CD4-positive, alpha-beta T cell treated with Interleukin-21 for 1 hour (primary cell): ENCODE data around the gene HADH.
"Not testable (repeated sequence)": the region's sequence is repeated elsewhere in the genome, so short reads cannot be mapped to it uniquely, and the experiment has no call there.

Experiments used
- DNase-seq: peaks from one replicate; pipeline ENCODE4 v3.0.0-alpha.2; 2020

Gene HADH

GRCh38 chr4:108033348-108033747, 43.7 kb downstream of the HADH start:
- DNase-seq, result no peak

- DNase-seq, result no peak
Measured at GRCh38 chr4:108034565-108034964, 44.9 kb downstream of the HADH start.

- no peak for DNase-seq
Measured at GRCh38 chr4:108035691-108036090, 46.0 kb downstream of the HADH start.

GRCh38 chr4:108036213-108036612, 46.5 kb downstream of the HADH start:
- DNase-seq, result peak; percentile 59

- DNase-seq, result no peak
Measured at GRCh38 chr4:108037884-108038283, 48.2 kb downstream of the HADH start.

- DNase-seq, result no peak
Measured at GRCh38 chr4:108042927-108043326, 53.2 kb downstream of the HADH start.

GRCh38 chr4:108043526-108043925, 53.8 kb downstream of the HADH start:
- DNase-seq, result no peak

GRCh38 chr4:108044951-108045686, 55.4 kb downstream of the HADH start:
- no peak for DNase-seq

GRCh38 chr4:108045687-108046024, 56.0 kb downstream of the HADH start:
- no peak for DNase-seq

- no peak for DNase-seq
Measured at GRCh38 chr4:108047199-108047598, 57.5 kb downstream of the HADH start.

- DNase-seq, result no peak
Measured at GRCh38 chr4:108048157-108048556, 58.5 kb downstream of the HADH start.

- no peak for DNase-seq
Measured at GRCh38 chr4:108048997-108049396, 59.3 kb downstream of the HADH start.

- peak; percentile 50 for DNase-seq
Measured at GRCh38 chr4:108049406-108049805, 59.7 kb downstream of the HADH start.

GRCh38 chr4:108050166-108051111, 60.8 kb downstream of the HADH start:
- DNase-seq, result not testable (repeated sequence)

- no peak for DNase-seq
Measured at GRCh38 chr4:108051343-108051742, 61.7 kb downstream of the HADH start.

GRCh38 chr4:108052558-108053120, 63.0 kb downstream of the HADH start:
- DNase-seq, result no peak

GRCh38 chr4:108053251-108053711, 63.6 kb downstream of the HADH start:
- DNase-seq, result no peak

- no peak for DNase-seq
Measured at GRCh38 chr4:108054025-108054638, 64.4 kb downstream of the HADH start.

- DNase-seq, result no peak
Measured at GRCh38 chr4:108055787-108056186, 66.1 kb downstream of the HADH start.

- DNase-seq, result no peak
Measured at GRCh38 chr4:108056418-108056817, 66.7 kb downstream of the HADH start.

GRCh38 chr4:108058685-108059440, 69.2 kb downstream of the HADH start:
- no peak for DNase-seq

GRCh38 chr4:108060164-108060563, 70.5 kb downstream of the HADH start:
- peak; percentile 30 for DNase-seq
